Measurements from ENCODE around the gene FZD10.

Gene FZD10

GRCh38 chr12:130162267-130162666 lies at the start of gene FZD10:
Gene FZD10, plus strand, starts transcription at chr12:130162464. Its CDS starts 479 bp downstream, at chr12:130162943.
- no peak for DNase-seq

GRCh38 chr12:130114952-130115351 lies 47.3 kb upstream of the FZD10 start:
- DNase-seq = no peak

- no peak for DNase-seq
These were observed 46.6 kb upstream of the FZD10 start for GRCh38 chr12:130115646-130116045.

GRCh38 chr12:130116791-130117190 lies 45.5 kb upstream of the FZD10 start:
- no peak for DNase-seq

GRCh38 chr12:130117233-130117632 lies 45.0 kb upstream of the FZD10 start:
- no peak for DNase-seq

GRCh38 chr12:130117701-130118100 lies 44.6 kb upstream of the FZD10 start:
- DNase-seq = no peak

DNA sequence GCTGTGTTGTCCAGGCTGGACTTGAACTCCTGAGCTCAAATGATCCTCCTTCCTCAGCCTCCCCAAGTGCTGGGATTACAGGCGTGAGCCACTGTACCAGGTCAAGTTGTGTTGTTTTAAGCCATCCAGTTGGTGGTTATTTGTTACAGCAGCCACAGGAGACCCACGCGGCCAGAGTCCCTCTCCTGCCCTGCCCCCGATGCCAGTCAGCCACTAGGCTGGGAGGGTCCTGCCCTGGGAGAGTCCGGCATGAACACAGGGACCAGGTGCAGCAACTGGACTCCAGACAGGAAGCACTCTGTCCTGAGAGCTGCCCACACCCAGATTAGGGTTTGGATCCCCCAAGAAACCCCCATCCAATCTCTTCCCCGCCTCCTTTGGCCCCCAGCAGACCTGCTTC lies 44.1 kb upstream of the FZD10 start:
- DNase-seq = no peak

DNA sequence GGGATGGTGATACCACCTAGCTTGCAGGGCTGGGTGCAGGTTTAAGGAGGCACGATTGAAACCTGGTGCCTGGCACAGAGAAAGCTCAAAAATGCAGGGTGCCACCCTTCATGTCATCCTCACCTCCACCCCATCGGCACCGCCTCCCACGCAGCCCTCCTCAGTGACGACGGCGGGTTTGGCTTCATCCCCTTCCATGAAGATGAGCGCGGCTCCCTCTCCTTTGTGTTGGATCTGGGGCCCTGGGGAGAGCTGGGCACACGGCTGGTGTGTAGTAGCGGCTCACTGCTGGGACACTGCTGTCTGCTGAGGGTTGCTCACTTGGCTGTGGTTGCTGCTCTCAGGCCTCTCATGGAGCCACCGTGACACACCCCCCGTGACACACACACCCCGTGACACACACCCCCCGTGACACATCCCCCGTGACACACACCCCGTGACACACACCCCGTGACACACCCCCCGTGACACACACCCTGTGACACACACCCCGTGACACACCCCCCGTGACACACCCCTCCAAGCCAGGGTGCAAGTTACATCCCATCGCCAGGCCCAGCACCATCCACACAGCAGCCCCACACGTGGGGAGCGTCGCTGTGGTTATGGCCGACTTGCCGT lies 42.9 kb upstream of the FZD10 start:
- DNase-seq = no peak

DNA sequence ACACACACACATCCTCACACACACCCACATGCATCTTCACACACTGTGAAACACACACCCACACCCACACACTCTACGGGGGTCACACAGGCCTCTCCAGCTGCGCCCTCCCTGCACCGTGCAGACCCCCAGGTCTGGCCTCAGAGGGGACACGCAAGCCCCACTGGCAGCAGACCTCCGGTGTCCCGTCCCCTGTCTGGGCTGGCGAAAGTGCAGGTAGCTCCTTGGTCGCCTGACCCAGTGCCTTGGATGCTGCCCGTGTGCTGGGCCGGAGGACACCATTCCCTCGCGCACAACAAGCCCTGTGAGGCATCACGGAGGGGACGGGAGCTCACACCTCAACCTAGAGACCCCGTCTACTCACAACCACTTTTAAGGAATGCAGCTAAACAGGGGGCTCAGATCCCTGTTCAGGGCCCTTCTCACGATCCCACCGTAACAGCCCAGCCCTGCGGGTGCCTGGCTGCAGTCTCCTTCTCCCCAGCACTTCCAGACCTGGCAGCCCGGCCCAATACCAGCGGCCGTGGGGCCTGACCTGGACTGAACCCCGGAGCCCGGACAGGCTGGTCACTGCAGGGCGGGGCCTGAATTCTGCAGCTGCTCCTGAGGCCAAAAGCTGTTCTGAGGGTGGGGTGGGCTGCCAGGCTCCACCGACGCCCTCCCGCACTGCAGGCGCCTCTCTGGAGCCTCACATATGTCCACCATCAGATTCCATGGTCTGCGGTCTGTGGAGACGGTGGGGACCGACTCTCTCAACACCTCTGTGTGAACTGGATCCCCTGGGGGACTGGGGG lies 42.1 kb upstream of the FZD10 start:
- DNase-seq = no peak

GRCh38 chr12:130121226-130122000 lies 40.9 kb upstream of the FZD10 start:
- DNase-seq = no peak

DNA sequence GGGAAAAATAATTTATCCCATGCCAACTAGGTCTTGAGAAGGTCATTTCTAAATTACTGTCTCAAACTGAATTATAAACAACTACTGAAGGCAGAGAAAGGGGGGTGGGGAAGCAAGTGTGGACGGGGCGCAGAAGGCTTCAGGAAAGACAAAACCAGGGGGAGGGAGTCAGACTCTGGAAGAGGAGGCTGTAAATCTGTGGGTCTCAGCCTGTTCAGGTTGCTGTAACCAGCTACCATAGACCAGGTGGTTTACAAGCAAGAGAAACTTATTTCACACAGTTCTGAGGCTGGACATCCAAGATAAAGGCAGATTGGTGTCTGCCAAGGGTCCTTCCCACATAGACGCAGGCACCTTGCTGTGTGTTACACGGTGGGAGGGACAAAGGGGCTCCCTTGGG lies 39.9 kb upstream of the FZD10 start:
- DNase-seq = no peak

DNA sequence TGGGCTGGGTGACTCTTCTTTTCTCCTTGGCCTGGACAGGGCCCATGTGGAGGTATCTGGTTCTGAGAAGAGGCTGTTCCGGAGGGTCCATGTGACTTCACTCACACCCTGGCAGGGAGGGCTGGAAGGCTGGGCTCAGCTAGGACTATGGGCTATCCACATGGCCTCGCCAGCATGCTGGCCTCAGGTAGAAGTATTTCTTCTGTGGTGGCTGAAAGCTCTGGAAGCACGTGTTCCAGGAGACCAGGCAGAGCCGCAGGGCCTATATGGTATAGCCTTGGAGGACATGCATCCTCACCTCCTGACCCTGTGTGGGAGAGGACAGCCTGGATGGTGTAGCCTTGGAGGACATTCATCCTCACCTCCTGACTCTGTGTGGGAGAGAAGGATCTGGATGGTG lies 38.2 kb upstream of the FZD10 start:
- no peak for DNase-seq

DNA sequence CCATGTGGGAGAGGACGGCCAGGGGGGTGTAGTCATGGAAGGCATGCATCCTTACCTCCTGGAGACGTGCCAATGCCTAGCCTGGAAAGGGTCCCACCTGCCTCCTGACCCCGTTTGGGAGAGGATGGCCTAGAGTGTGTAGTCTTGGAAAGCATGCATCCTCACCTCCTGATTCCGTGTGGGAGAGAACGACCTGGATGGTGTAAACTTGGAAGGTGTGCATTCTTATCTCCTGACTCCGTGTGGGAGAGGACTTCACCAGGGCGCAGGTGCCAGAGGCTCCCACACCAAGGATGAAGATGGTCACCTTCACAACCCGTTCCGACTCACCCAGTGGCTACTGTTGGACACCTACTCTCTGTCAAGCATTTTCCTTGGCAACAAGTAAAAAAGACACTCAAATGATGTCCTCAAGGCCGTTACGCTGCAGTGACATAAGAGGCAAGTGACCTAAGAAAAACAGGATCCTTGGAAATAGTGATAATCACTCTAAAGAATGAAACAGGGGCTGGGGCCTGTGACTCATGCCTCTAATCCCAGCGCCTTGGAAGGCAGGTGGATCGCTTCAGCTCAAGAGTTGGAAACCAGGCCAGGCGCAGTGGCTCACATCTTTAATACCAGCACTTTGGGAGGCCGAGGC lies 37.5 kb upstream of the FZD10 start:
- no peak for DNase-seq

GRCh38 chr12:130126023-130126432 lies 36.2 kb upstream of the FZD10 start:
- no peak for DNase-seq

DNA sequence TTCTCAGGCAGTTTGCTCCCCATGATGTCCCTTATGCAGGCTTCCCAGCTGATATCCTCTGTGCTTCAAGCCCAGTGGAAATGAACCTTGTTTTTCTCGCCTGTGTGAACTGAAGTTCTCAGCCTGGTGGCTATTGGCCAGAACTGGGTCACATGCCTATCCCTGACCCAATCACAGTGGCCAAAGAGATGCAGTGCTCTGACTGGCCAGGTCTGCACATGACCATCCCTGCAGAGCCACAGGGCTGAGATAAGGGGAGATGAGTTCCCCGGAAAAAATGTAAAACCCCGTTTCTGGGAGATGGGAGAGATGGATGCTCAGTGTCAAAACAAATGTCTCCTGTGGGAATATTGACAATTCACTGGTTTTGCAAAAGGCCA lies 34.7 kb upstream of the FZD10 start:
- DNase-seq = no peak

- no peak for DNase-seq
These were observed 34.1 kb upstream of the FZD10 start for GRCh38 chr12:130127912-130128789.

- no peak for DNase-seq
These were observed 33.2 kb upstream of the FZD10 start for GRCh38 chr12:130128790-130129735.

GRCh38 chr12:130130346-130130745 lies 31.9 kb upstream of the FZD10 start:
- DNase-seq = no peak

DNA sequence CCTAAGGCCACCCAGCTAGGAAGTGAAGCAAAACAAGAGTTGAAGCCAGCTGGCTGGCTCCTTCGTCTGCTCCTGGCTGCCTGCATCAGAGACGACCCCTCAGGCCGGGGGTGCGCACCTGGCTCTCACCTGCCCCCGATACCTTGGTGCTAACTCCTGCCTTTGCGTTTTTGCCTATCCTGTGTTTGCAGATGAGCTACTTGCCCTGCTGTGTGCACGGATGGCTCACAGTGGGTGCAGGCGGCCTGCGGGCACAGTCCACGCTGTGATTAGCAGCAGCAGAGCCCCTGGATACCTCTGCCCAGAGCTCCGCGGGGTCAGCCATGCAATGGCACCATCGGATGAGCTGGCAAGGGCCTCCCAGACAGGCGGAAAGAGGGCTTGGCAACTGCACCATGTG lies 31.2 kb upstream of the FZD10 start:
- no peak for DNase-seq

DNA sequence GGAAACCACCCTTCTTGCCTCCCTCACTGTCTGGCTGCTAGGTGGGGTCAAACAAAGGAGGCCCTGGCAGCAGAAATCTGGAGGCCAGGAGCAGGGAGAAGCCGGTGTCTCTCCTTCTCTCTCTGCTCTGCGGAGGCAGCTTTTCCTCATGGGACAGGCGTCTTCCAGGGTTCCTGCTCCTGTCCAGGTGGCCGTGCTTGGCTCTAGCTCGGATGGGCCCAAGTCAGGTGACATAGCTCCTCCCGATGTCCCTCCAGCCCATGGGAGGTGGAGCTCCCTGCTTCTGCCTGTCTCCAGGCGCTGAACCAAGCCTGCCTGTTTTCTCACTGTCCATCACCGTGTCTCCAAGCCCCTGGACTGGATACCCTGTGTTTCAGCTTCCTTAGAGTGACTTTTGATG lies 30.5 kb upstream of the FZD10 start:
- no peak for DNase-seq

GRCh38 chr12:130132831-130133511 lies 29.3 kb upstream of the FZD10 start:
- no peak for DNase-seq

Measured in CD4-positive, alpha-beta T cell treated with Interleukin-4 for 1 hour (primary cell).